MM.1S (cell line): ENCODE data around the gene SLC29A3.

Experiments used
- EZH2 ChIP-seq: fragments of 300-600 bp; sonication (generic); optimal IDR thresholded peaks from 2 replicates; pipeline ENCODE3; 2017; ENCODE audit warnings: low read depth, mild to moderate bottlenecking, antibody characterized with exemption, low read length, mixed read lengths
- EZH2phosphoT487 ChIP-seq: fragments of 300-600 bp; sonication (generic); IDR thresholded peaks from 2 replicates; pipeline ENCODE4 v1.6.1; 2018; ENCODE audit warnings: antibody characterized with exemption, low read length
- TF ChIP-seq, protein P1 (sequence below): fragments of 300-600 bp; sonication (generic); IDR thresholded peaks from 2 replicates; pipeline ENCODE4 v1.5.1; 2016; ENCODE audit warnings: antibody characterized with exemption, low read length, mixed read lengths

- TF ChIP-seq, protein P1, sequence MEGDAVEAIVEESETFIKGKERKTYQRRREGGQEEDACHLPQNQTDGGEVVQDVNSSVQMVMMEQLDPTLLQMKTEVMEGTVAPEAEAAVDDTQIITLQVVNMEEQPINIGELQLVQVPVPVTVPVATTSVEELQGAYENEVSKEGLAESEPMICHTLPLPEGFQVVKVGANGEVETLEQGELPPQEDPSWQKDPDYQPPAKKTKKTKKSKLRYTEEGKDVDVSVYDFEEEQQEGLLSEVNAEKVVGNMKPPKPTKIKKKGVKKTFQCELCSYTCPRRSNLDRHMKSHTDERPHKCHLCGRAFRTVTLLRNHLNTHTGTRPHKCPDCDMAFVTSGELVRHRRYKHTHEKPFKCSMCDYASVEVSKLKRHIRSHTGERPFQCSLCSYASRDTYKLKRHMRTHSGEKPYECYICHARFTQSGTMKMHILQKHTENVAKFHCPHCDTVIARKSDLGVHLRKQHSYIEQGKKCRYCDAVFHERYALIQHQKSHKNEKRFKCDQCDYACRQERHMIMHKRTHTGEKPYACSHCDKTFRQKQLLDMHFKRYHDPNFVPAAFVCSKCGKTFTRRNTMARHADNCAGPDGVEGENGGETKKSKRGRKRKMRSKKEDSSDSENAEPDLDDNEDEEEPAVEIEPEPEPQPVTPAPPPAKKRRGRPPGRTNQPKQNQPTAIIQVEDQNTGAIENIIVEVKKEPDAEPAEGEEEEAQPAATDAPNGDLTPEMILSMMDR, result no peak
- TF ChIP-seq EZH2, result no peak
- TF ChIP-seq EZH2phosphoT487, result no peak
These were observed 24.2 kb upstream of the SLC29A3 start for GRCh38 chr10:71294856-71295255.
